B cell (primary cell): ENCODE data around the gene CCDC200. TPM values are rescaled to one million over a fixed set of nuclear protein-coding genes. Genes with fewer than 3 reads are reported as not detected.

Experiments used
- ATAC-seq: fragments of 200-7000 bp; cut with Tn5 transposase; one replicate; pipeline ENCODE4 v1.10.0; 2021; ENCODE audit warnings: low read depth, mild to moderate bottlenecking, moderate number of reproducible peaks, moderate library complexity
- CTCF ChIA-PET: fragments of 350-600 bp; sonication (Branson Sonifier 250); formaldehyde crosslinking; loops from one replicate; lab custom pipeline; 2021; ENCODE audit warnings: antibody characterized with exemption, inconsistent platforms; lab: Charles Lee
- POLR2A ChIA-PET: fragments of 350-600 bp; sonication (Branson Sonifier 250); formaldehyde crosslinking; loops from one replicate; lab custom pipeline; 2021; ENCODE audit warnings: antibody characterized with exemption; lab: Charles Lee
- DNase-seq: peaks from one replicate; pipeline ENCODE4 v3.0.0; 2013
- H2AFZ ChIP-seq: 2 replicates; pipeline ENCODE4 v1.6.1; 2012; ENCODE audit warnings: mild to moderate bottlenecking, low read depth, low read length; ENCODE audit not compliant: insufficient read depth, poor library complexity, severe bottlenecking
- H3K27ac ChIP-seq, 2 donors: 1 replicate in 1 of 2; 2 replicates in 1 of 2; pipeline ENCODE4 v1.5.1; 2012 to 2013; ENCODE audit warnings: low read length in 2 of 2, mild to moderate bottlenecking in 2 of 2, moderate library complexity in 1 of 2
- H3K27me3 ChIP-seq, 4 experiments: fragments of 200-600 bp in 1 of 4; sonication (generic) in 1 of 4; replicated peaks in 1 of 4; 1 replicate in 2 of 4; 2 replicates in 2 of 4; pipeline versions ENCODE4 v1.6.1 to v1.7.0; 2013 to 2016; ENCODE audit warnings: low read length in 3 of 4, mild to moderate bottlenecking in 2 of 4, mixed read lengths in 1 of 4, moderate library complexity in 1 of 4; ENCODE audit not compliant: insufficient read depth in 4 of 4, control insufficient read depth in 3 of 4; ENCODE audit errors: control extremely low read depth in 1 of 4
- H3K36me3 ChIP-seq, 2 experiments: replicated peaks in 1 of 2; 1 replicate in 1 of 2; 2 replicates in 1 of 2; pipeline versions ENCODE4 v1.6.1 to v1.7.1; 2013; ENCODE audit warnings: low read length in 1 of 2; ENCODE audit not compliant: insufficient read depth in 2 of 2, control insufficient read depth in 1 of 2; ENCODE audit errors: control extremely low read depth in 1 of 2, extremely low read depth in 1 of 2
- H3K4me1 ChIP-seq, 2 donors: fragments of 200-600 bp in 1 of 2; sonication (generic) in 1 of 2; 1 replicate in 1 of 2; 2 replicates in 1 of 2; pipeline versions ENCODE4 v1.5.1 to v1.6.1; 2013 to 2017; ENCODE audit warnings: low read length in 2 of 2; ENCODE audit not compliant: control insufficient read depth in 2 of 2, insufficient read depth in 2 of 2
- H3K4me2 ChIP-seq: replicated peaks from 2 replicates; pipeline ENCODE3; 2012; ENCODE audit warnings: mild to moderate bottlenecking, low read depth, low read length; ENCODE audit not compliant: poor library complexity, severe bottlenecking
- H3K4me3 ChIP-seq, 5 experiments: fragments of 200-600 bp in 1 of 5; sonication (generic) in 1 of 5; 1 replicate in 3 of 5; 2 replicates in 2 of 5; pipeline versions ENCODE4 v1.5.1 to v1.7.0; 2011 to 2016; ENCODE audit warnings: low read length in 4 of 5, mild to moderate bottlenecking in 4 of 5, low read depth in 2 of 5, control low read depth in 1 of 5, moderate library complexity in 1 of 5; ENCODE audit not compliant: insufficient read depth in 1 of 5; ENCODE audit errors: control extremely low read depth in 1 of 5, extremely low read depth in 1 of 5
- H3K79me2 ChIP-seq: fragments of 200-600 bp; sonication (generic); one replicate; pipeline ENCODE4 v1.6.0; 2016; ENCODE audit warnings: low read length; ENCODE audit not compliant: control insufficient read depth, insufficient read depth
- H3K9ac ChIP-seq: fragments of 200-600 bp; sonication (generic); 2 replicates; pipeline ENCODE4 v1.6.1; 2017; ENCODE audit warnings: mild to moderate bottlenecking, low read length, moderate library complexity
- H3K9me3 ChIP-seq, 3 donors: one replicate each; pipeline versions ENCODE4 v1.6.1 to v1.7.1; 2013; ENCODE audit warnings: low read length in 2 of 3; ENCODE audit not compliant: control insufficient read depth in 2 of 3, insufficient read depth in 1 of 3; ENCODE audit errors: control extremely low read depth in 1 of 3
- H4K20me1 ChIP-seq: 2 replicates; pipeline ENCODE4 v1.6.0; 2012; ENCODE audit warnings: mild to moderate bottlenecking, low read length; ENCODE audit not compliant: insufficient read depth, control insufficient read depth, poor library complexity, severe bottlenecking
- H3K27ac Mint-ChIP-seq: one replicate; pipeline ENCODE4 v1.8.0; 2021; ENCODE audit warnings: mixed read lengths
- H3K27me3 Mint-ChIP-seq: one replicate; pipeline ENCODE4 v1.8.0; 2021; ENCODE audit warnings: mixed read lengths
- H3K4me1 Mint-ChIP-seq: one replicate; pipeline ENCODE4 v1.8.0; 2021; ENCODE audit warnings: mixed read lengths
- H3K4me3 Mint-ChIP-seq: one replicate; pipeline ENCODE4 v1.8.0; 2021; ENCODE audit warnings: mixed read lengths
- H3K9me3 Mint-ChIP-seq: one replicate; pipeline ENCODE4 v1.8.0; 2022; ENCODE audit warnings: mixed read lengths; ENCODE audit not compliant: insufficient read depth
- EZH2 ChIP-seq: IDR thresholded peaks from 2 replicates; pipeline ENCODE4 v1.6.1; 2012; ENCODE audit warnings: borderline replicate concordance, low read depth, mild to moderate bottlenecking, moderate library complexity, low read length; ENCODE audit not compliant: insufficient read depth, poor library complexity, severe bottlenecking
- WGBS: methylation state at CpG from one replicate; pipeline ENCODE4 v1.1.5; 2013; ENCODE audit warnings: missing lambda C conversion rate; ENCODE audit not compliant: insufficient coverage; 5-methylcytosine and 5-hydroxymethylcytosine counted together
- intact Hi-C: fragments of 100-400 bp; cut with micrococcal nuclease; formaldehyde crosslinking; loops from one replicate; pipeline ENCODE4 v1.10.0; 2022
- polyA plus RNA-seq: library from polyadenylated mRNA; depleted of rRNA; stranded (reverse); fragments of >200 nt; gene quantifications from 2 replicates; pipeline ENCODE4 v1.2.3, GENCODE V29; 2012
- total RNA-seq, 2 donors: library from RNA; stranded (reverse); fragments of 120-200 nt in 1 of 2; gene quantifications; 1 replicate in 1 of 2; 2 replicates in 1 of 2; pipeline versions ENCODE4 v1.2.3 to v1.2.4, GENCODE V29; 2013 to 2022
- TF ChIP-seq, protein P1 (sequence below): fragments of 200-600 bp; IDR thresholded peaks from one replicate; pipeline ENCODE4 v1.8.0; 2022; ENCODE audit warnings: antibody characterized with exemption, mild to moderate bottlenecking

CCDC200 gene
- total and polyA plus RNA-seq, 2 donors (not counting 1 experiment from before 2014, with no cell fraction given), result 0.16 to 0.74 TPM

- DNase-seq (no peak), ATAC-seq (no peak)
- Histone ChIP-seq H2AFZ (no peak overlapping the region), H3K27ac (no peak overlapping the region), H3K79me2 (peaks cover 10% of the 10 kb centered on the region), H3K36me3 (peaks cover 20 to 59% of the 10 kb centered on the region in 2 experiments), H3K4me1 (peaks cover 8 to 12% of the 10 kb centered on the region in 2 donors), H3K27me3 (no peaks in the 10 kb centered on the region), H3K4me2 (no peak overlapping the region), H3K4me3 (no peak overlapping the region), H3K9ac (no peak overlapping the region), H3K9me3 (no peaks in the 10 kb centered on the region), H4K20me1 (no peaks in the 10 kb centered on the region)
- peaks cover 27% of the 10 kb centered on the region for H3K4me1 Mint-ChIP-seq
- WGBS, result 100% methylated on average over 2 of the region's 2 CpGs
- TF ChIP-seq, protein P1, sequence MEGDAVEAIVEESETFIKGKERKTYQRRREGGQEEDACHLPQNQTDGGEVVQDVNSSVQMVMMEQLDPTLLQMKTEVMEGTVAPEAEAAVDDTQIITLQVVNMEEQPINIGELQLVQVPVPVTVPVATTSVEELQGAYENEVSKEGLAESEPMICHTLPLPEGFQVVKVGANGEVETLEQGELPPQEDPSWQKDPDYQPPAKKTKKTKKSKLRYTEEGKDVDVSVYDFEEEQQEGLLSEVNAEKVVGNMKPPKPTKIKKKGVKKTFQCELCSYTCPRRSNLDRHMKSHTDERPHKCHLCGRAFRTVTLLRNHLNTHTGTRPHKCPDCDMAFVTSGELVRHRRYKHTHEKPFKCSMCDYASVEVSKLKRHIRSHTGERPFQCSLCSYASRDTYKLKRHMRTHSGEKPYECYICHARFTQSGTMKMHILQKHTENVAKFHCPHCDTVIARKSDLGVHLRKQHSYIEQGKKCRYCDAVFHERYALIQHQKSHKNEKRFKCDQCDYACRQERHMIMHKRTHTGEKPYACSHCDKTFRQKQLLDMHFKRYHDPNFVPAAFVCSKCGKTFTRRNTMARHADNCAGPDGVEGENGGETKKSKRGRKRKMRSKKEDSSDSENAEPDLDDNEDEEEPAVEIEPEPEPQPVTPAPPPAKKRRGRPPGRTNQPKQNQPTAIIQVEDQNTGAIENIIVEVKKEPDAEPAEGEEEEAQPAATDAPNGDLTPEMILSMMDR, result no peak
- TF ChIP-seq EZH2, result no peak
- H3K4me3 Mint-ChIP-seq, result no peak overlapping the region
- no peaks in the 10 kb centered on the region for H3K9me3 Mint-ChIP-seq
- no peak overlapping the region for H3K27ac Mint-ChIP-seq
- no peaks in the 10 kb centered on the region for H3K27me3 Mint-ChIP-seq
- ChIA-PET POLR2A (interaction anchor here (0.6 kb wide), 1 partner anchor 98 kb away, joined by 5 read pairs; no protein-coding TSS in a partner anchor), CTCF (no interaction called here)
- intact Hi-C loops, result no loop called here
Observed at GRCh38 chr17:43217614-43218087, 10.8 kb downstream of the CCDC200 start.

- Histone ChIP-seq H2AFZ (no peak overlapping the region), H3K36me3 (peaks cover 20 to 55% of the 10 kb centered on the region in 2 experiments), H3K4me2 (no peak overlapping the region), H3K27ac (no peak overlapping the region), H3K27me3 (no peaks in the 10 kb centered on the region), H3K4me1 (peaks cover 12 to 18% of the 10 kb centered on the region in 2 donors), H3K4me3 (no peak overlapping the region), H4K20me1 (no peaks in the 10 kb centered on the region), H3K9me3 (no peaks in the 10 kb centered on the region), H3K79me2 (peaks cover 12% of the 10 kb centered on the region), H3K9ac (no peak overlapping the region)
- Mint-ChIP-seq H3K4me3 (no peak overlapping the region), H3K27ac (no peak overlapping the region), H3K4me1 (peaks cover 33% of the 10 kb centered on the region), H3K9me3 (no peaks in the 10 kb centered on the region), H3K27me3 (no peaks in the 10 kb centered on the region)
- ChIA-PET CTCF (interaction anchor here (0.8 kb wide), 1 partner anchor 13 kb away, joined by 3 read pairs; no protein-coding TSS in a partner anchor), POLR2A (interaction anchor here (0.6 kb wide), 1 partner anchor 99 kb away, joined by 5 read pairs; no protein-coding TSS in a partner anchor)
- ATAC-seq, result no peak
- WGBS, result 100% methylated on average over 2 of the region's 4 CpGs
- DNase-seq, result no peak
- intact Hi-C loops, result no loop called here
- TF ChIP-seq, protein P1, result no peak
- TF ChIP-seq EZH2, result no peak
Observed at GRCh38 chr17:43216762-43217613, 11.4 kb downstream of the CCDC200 start.
